Mesothelial cell of epicardium (in vitro differentiated cells): Measurements from ENCODE around the gene DIS3L2. TPM values are rescaled to one million over a fixed set of nuclear protein-coding genes. Genes with fewer than 3 reads are reported as not detected.

Experiments used
- DNase-seq, 2 experiments: peaks; one replicate each; pipeline ENCODE4 v3.0.0; 2021; ENCODE audit warnings: low spot score in 2 of 2; ENCODE audit not compliant: unreplicated experiment in 2 of 2
- H3K27ac Mint-ChIP-seq: 2 replicates; pipeline ENCODE4 v1.8.0; 2021; ENCODE audit warnings: mixed read lengths
- H3K27me3 Mint-ChIP-seq: 2 replicates; pipeline ENCODE4 v1.8.0; 2021; ENCODE audit warnings: low read depth, mixed read lengths
- H3K36me3 Mint-ChIP-seq: 2 replicates; pipeline ENCODE4 v1.8.0; 2021; ENCODE audit warnings: mixed read lengths
- H3K4me1 Mint-ChIP-seq: 2 replicates; pipeline ENCODE4 v1.8.0; 2021; ENCODE audit warnings: mixed read lengths
- H3K4me3 Mint-ChIP-seq: 2 replicates; pipeline ENCODE4 v1.8.0; 2021; ENCODE audit warnings: mild to moderate bottlenecking, moderate library complexity, mixed read lengths
- H3K9me3 Mint-ChIP-seq: 2 replicates; pipeline ENCODE4 v1.8.0; 2021; ENCODE audit warnings: mixed read lengths
- CTCF ChIP-seq: fragments of 200-600 bp; sonication (generic); IDR thresholded peaks from one replicate; pipeline ENCODE4 v1.5.0; 2021; ENCODE audit warnings: antibody characterized with exemption; ENCODE audit not compliant: unreplicated experiment
- total RNA-seq: library from RNA; stranded (reverse); gene quantifications from 3 replicates; pipeline ENCODE4 v1.2.1, GENCODE V29; 2021

DIS3L2 gene
- total RNA-seq, 1 donor from 2014 or later: 74.4 TPM

- no peak overlapping the region for H3K4me3 Mint-ChIP-seq
- peaks cover 7% of the 10 kb centered on the region for H3K9me3 Mint-ChIP-seq
Measured at GRCh38 chr2:232350804-232351685, 389.5 kb downstream of the DIS3L2 start.

GRCh38 chr2:232351686-232352510 is 390.4 kb downstream of the DIS3L2 start:
- Mint-ChIP-seq H3K27ac (no peak overlapping the region), H3K4me3 (no peak overlapping the region), H3K27me3 (peaks cover 6% of the 10 kb centered on the region), H3K9me3 (peaks cover 8% of the 10 kb centered on the region), H3K36me3 (no peaks in the 10 kb centered on the region), H3K4me1 (no peaks in the 10 kb centered on the region)
- no peak for DNase-seq
- TF ChIP-seq CTCF: no peak

More at GRCh38 chr2:232350804-232351685, 389.5 kb downstream of the DIS3L2 start:
- peaks cover 4% of the 10 kb centered on the region for H3K27me3 Mint-ChIP-seq
- DNase-seq: no peak
- TF ChIP-seq CTCF: no peak
- H3K27ac Mint-ChIP-seq: no peak overlapping the region
- H3K4me1 Mint-ChIP-seq: no peaks in the 10 kb centered on the region
- no peaks in the 10 kb centered on the region for H3K36me3 Mint-ChIP-seq

- no peak for TF ChIP-seq CTCF
- Mint-ChIP-seq H3K27me3 (peaks cover 6% of the 10 kb centered on the region), H3K4me1 (no peaks in the 10 kb centered on the region), H3K27ac (no peak overlapping the region), H3K36me3 (no peaks in the 10 kb centered on the region), H3K9me3 (peaks cover 6% of the 10 kb centered on the region), H3K4me3 (no peak overlapping the region)
- DNase-seq: no peak
Measured at GRCh38 chr2:232352511-232353091, 391.1 kb downstream of the DIS3L2 start.

GRCh38 chr2:232353096-232353495 is 391.6 kb downstream of the DIS3L2 start:
- H3K27ac Mint-ChIP-seq: no peak overlapping the region
- peaks cover 6% of the 10 kb centered on the region for H3K27me3 Mint-ChIP-seq
- TF ChIP-seq CTCF: no peak

GRCh38 chr2:232353660-232354059 is 392.1 kb downstream of the DIS3L2 start:
- DNase-seq: no peak
- H3K4me3 Mint-ChIP-seq: no peak overlapping the region
- no peaks in the 10 kb centered on the region for H3K4me1 Mint-ChIP-seq
- TF ChIP-seq CTCF: no peak
- no peak overlapping the region for H3K27ac Mint-ChIP-seq
- H3K36me3 Mint-ChIP-seq: no peaks in the 10 kb centered on the region
- H3K9me3 Mint-ChIP-seq: peaks cover 3% of the 10 kb centered on the region
- peaks cover 8% of the 10 kb centered on the region for H3K27me3 Mint-ChIP-seq

More at GRCh38 chr2:232353096-232353495, 391.6 kb downstream of the DIS3L2 start:
- H3K4me3 Mint-ChIP-seq: no peak overlapping the region
- H3K9me3 Mint-ChIP-seq: peaks cover 6% of the 10 kb centered on the region
- no peaks in the 10 kb centered on the region for H3K36me3 Mint-ChIP-seq
- H3K4me1 Mint-ChIP-seq: no peaks in the 10 kb centered on the region
- no peak for DNase-seq
